Measurements from ENCODE around the gene ZNF615. TPM values are rescaled to one million over a fixed set of nuclear protein-coding genes. Genes with fewer than 3 reads are reported as not detected.
"Not testable (repeated sequence)": the region's sequence is repeated elsewhere in the genome, so short reads cannot be mapped to it uniquely, and the experiment has no call there.

ZNF615 gene
- total and polyA plus RNA-seq, 11 donors = 3.9 to 14.8 (median 10.0) TPM

GRCh38 chr19:51986309-51987291 lies 21.4 kb downstream of the ZNF615 start, which contains the start of gene ZNF350:
TSS of gene ZNF350 (minus strand) at chr19:51986840. CDS start at chr19:51974360, 12,480 bp downstream.
- Histone ChIP-seq H3K27me3 (no peaks in the 10 kb centered on the region), H3K27ac (peak within 1 kb of the TSS in 11 of 12 donors; percentile 40 to 82 (median 73)), H3K4me1 (peaks cover 0 to 17% (median 12%) of the 10 kb centered on the region in 12 donors), H3K4me3 (peak within 1 kb of the TSS; percentile 66 to 94 (median 81)), H3K36me3 (peaks cover 0 to 7% (median 0%) of the 10 kb centered on the region in 9 donors), H3K9me3 (peaks cover 0 to 83% (median 28%) of the 10 kb centered on the region in 12 donors)
- 2 to 3% (median 2%) methylated on average over 33 of the region's 33 CpGs for WGBS, 4 donors
- TF ChIP-seq CTCF (IDR thresholded peaks at IDR 0.05) (peak in 1 of 12 donors; percentile 14), POLR2A (IDR thresholded peaks at IDR 0.05) (no peak)
- intact Hi-C loops (cut with DNase I) = loop anchor here in 6 of 10 donors (2.0 to 5.0 kb wide), 4 partner anchors 20 to 99 kb away; partner anchors contain the start of genes ZNF613 (in 4 of the 6) and ZNF577 (in 1 of the 6)
- DNase-seq (peak; percentile 90 to 96 (median 94)), ATAC-seq (peak; percentile 98 to 100 (median 100))

GRCh38 chr19:51983361-51983760 lies 24.6 kb downstream of the ZNF615 start:
- DNase-seq (no peak), ATAC-seq (no peak)
- Histone ChIP-seq H3K4me1 (peaks cover 0 to 17% (median 12%) of the 10 kb centered on the region in 12 donors), H3K27ac (no peak overlapping the region), H3K36me3 (peaks cover 0 to 30% (median 6%) of the 10 kb centered on the region in 9 donors), H3K9me3 (peaks cover 0 to 83% (median 10%) of the 10 kb centered on the region in 12 donors), H3K27me3 (no peaks in the 10 kb centered on the region), H3K4me3 (no peak overlapping the region)
- TF ChIP-seq POLR2A (IDR thresholded peaks at IDR 0.05) (no peak), CTCF (IDR thresholded peaks at IDR 0.05) (no peak)
- intact Hi-C loops (cut with DNase I) = no loop called here
- WGBS, 4 donors = 82 to 89% (median 85%) methylated on average over 4 of the region's 4 CpGs

DNA sequence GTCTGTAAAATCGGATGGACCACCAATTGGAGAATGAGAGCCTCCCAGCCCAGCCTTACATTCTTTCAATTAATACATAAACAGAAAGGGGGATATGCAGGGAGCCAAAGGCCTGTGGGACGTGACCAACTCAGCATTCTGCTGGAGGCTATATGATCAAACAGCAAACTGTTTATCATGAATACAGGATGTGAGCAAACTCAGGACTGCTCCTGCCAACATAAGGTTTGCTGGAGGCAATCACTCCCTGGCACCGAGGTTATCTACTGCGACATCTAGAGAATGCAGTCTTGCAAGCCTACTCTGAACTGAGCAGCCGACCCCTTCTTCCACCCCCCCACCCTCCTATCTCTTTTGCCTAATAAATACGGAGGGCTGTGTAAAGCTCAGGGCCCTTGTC lies 27.1 kb downstream of the ZNF615 start:
- H3K27ac ChIP-seq; DNase-seq; H3K27me3 ChIP-seq; ATAC-seq; H3K4me3 ChIP-seq; intact Hi-C loops (cut with DNase I): not testable (repeated sequence)
- Histone ChIP-seq H3K36me3 (peaks cover 0 to 32% (median 6%) of the 10 kb centered on the region in 9 donors), H3K9me3 (peaks cover 0 to 96% (median 19%) of the 10 kb centered on the region in 12 donors), H3K4me1 (peaks cover 0 to 16% (median 10%) of the 10 kb centered on the region in 12 donors)
- WGBS, 4 donors = 83 to 96% (median 92%) methylated on average over 6 of the region's 6 CpGs

DNA sequence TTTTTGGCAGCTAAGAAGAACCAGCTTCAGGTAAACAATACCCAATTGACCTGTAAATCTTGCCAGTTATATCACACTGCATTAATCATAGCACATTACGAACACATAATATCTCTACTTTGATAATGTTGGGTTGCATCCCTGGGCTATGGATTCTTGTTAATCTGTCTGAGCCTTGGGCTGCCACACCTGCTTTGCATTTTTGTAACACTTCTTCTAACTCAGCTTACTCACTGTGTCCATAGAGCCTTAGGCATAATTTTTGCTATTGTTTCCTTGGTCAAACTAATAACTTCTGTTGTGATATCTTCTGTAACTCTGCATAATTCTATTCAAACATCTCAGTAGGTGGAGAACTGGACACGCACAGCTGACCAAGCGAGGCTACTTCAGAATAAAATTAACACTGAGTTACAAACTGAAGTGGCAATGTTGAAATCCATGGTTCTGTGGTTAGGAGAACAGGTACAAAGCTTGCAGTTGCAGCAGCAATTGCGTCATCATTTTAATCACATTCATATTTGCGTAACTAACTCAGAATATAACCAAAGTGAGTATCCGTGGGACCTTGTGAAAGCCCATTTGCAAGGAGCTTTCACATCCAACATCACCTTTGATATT lies 27.8 kb downstream of the ZNF615 start:
- Histone ChIP-seq H3K4me1 (peaks cover 0 to 9% (median 4%) of the 10 kb centered on the region in 12 donors), H3K27ac (no peak overlapping the region), H3K36me3 (peaks cover 0 to 39% (median 6%) of the 10 kb centered on the region in 9 donors), H3K9me3 (peaks cover 0 to 99% (median 21%) of the 10 kb centered on the region in 12 donors), H3K4me3 (no peak overlapping the region), H3K27me3 (no peaks in the 10 kb centered on the region)
- TF ChIP-seq POLR2A (IDR thresholded peaks at IDR 0.05) (no peak), CTCF (IDR thresholded peaks at IDR 0.05) (no peak)
- no peak for ATAC-seq
- WGBS, 4 donors = 96 to 97% (median 96%) methylated on average over 6 of the region's 6 CpGs
- intact Hi-C loops (cut with DNase I) = no loop called here
- DNase-seq = no peak

Data from heart left ventricle (tissue), 16 donors.